AG04450 (cell line): ENCODE data around the gene GET4. TPM values are rescaled to one million over a fixed set of nuclear protein-coding genes. Genes with fewer than 3 reads are reported as not detected.

Experiments
- CTCF ChIA-PET: fragments of 300-600, 350-600 bp; formaldehyde crosslinking; extraction: SDS; loops from one replicate; lab custom pipeline; 2022; ENCODE audit warnings: antibody characterized with exemption, inconsistent platforms; lab: Charles Lee
- POLR2A ChIA-PET: fragments of 350-600 bp; formaldehyde crosslinking; extraction: SDS; loops from one replicate; lab custom pipeline; 2021; ENCODE audit warnings: antibody characterized with exemption, inconsistent platforms; lab: Yijun Ruan, JAX
- DNase-seq: peaks from one replicate; pipeline ENCODE4 v3.0.0-alpha.2; 2011; ENCODE audit warnings: low read depth, low spot score
- H3K27ac ChIP-seq: one replicate; pipeline ENCODE4 v1.5.1; 2012; ENCODE audit warnings: low read depth, low read length, control low read depth
- H3K27me3 ChIP-seq: one replicate; pipeline ENCODE4 v1.6.0; 2012; ENCODE audit warnings: low read length; ENCODE audit not compliant: control insufficient read depth, insufficient read depth
- H3K4me3 ChIP-seq: 2 replicates; pipeline ENCODE4 v1.5.1; 2011; ENCODE audit warnings: mild to moderate bottlenecking, low read depth, low read length, control low read depth
- H3K9me3 ChIP-seq: 2 replicates; pipeline ENCODE4 v1.5.1; 2012; ENCODE audit warnings: low read length; ENCODE audit not compliant: control insufficient read depth, insufficient read depth
- polyA plus RNA-seq: library from polyadenylated mRNA; depleted of rRNA; stranded (reverse); fragments of >200 nt; gene quantifications from 2 replicates; pipeline ENCODE4 v1.2.3, GENCODE V29; 2011
- TF ChIP-seq, protein P1 (sequence below): IDR thresholded peaks from 2 replicates; pipeline ENCODE4 v1.5.1; 2011; ENCODE audit warnings: low read depth, low read length, control low read depth, inconsistent platforms

Gene GET4
- polyA plus RNA-seq, 1 experiment: 13.9 TPM

- Histone ChIP-seq H3K9me3 (peaks cover 4% of the 10 kb centered on the region; the same call in 1 of the 2 replicates), H3K4me3 (peak overlapping the region; percentile 32; the same call in 1 of the 2 replicates), H3K27me3 (peaks cover 4% of the 10 kb centered on the region), H3K27ac (no peak overlapping the region)
- POLR2A ChIA-PET: interaction anchor here (0.7 to 1.3 kb wide), 2 partner anchors 14 to 48 kb away, joined by 4 read pairs; no protein-coding TSS in a partner anchor
- CTCF ChIA-PET: interaction anchor here (0.6 to 1.4 kb wide), 5 partner anchors 64 to 731 kb away, joined by 3 to 6 read pairs (median 5); partner anchors contain the start of gene GPR146
- TF ChIP-seq, protein P1, sequence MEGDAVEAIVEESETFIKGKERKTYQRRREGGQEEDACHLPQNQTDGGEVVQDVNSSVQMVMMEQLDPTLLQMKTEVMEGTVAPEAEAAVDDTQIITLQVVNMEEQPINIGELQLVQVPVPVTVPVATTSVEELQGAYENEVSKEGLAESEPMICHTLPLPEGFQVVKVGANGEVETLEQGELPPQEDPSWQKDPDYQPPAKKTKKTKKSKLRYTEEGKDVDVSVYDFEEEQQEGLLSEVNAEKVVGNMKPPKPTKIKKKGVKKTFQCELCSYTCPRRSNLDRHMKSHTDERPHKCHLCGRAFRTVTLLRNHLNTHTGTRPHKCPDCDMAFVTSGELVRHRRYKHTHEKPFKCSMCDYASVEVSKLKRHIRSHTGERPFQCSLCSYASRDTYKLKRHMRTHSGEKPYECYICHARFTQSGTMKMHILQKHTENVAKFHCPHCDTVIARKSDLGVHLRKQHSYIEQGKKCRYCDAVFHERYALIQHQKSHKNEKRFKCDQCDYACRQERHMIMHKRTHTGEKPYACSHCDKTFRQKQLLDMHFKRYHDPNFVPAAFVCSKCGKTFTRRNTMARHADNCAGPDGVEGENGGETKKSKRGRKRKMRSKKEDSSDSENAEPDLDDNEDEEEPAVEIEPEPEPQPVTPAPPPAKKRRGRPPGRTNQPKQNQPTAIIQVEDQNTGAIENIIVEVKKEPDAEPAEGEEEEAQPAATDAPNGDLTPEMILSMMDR: no peak
- no peak for DNase-seq
Observed at GRCh38 chr7:909358-910329, 33.3 kb downstream of the GET4 start.

- ChIA-PET POLR2A (no interaction called here), CTCF (interaction anchor here (0.6 to 0.7 kb wide), 3 partner anchors 15 to 266 kb away, joined by 3 to 4 read pairs (median 4); partner anchors contain the start of gene GPR146)
- no peak overlapping the region for H3K27ac ChIP-seq
- H3K27me3 ChIP-seq: peaks cover 4% of the 10 kb centered on the region
- no peak for DNase-seq
- H3K4me3 ChIP-seq: no peak overlapping the region
- TF ChIP-seq, protein P1: no peak
- peaks cover 4% of the 10 kb centered on the region; the same call in 1 of the 2 replicates for H3K9me3 ChIP-seq
Observed at GRCh38 chr7:910441-910861, 34.1 kb downstream of the GET4 start.

DNA sequence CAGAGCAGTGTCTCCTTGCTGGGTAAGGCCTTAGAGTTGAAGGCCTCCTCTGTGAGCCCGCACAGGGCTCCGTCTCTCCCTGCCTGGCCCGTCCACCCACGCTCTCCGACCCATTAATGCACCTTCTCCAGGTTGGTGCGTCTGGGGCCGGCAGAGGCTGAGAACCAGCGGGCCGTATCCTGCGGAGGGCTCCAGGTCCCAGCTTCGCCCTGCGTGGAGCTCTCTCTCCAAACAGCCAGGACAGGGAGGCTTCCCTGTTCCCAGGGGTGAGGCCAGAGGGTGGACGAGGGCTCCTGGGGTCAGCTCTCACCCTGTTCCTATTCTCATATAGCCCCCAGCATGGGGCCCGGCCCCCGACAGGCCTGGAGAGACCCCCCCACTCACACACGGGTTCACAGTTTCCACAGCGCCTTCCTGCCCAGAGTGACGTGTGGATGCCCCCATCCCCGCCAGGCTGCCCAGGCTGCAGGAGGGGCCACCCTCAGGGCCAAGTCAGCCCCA is 34.6 kb downstream of the GET4 start:
- Histone ChIP-seq H3K4me3 (no peak overlapping the region), H3K27me3 (peaks cover 4% of the 10 kb centered on the region), H3K27ac (no peak overlapping the region), H3K9me3 (peaks cover 4% of the 10 kb centered on the region; the same call in 1 of the 2 replicates)
- no peak for DNase-seq
- CTCF ChIA-PET: interaction anchor here (0.6 kb wide), 1 partner anchor 15 kb away, joined by 4 read pairs; no protein-coding TSS in a partner anchor
- POLR2A ChIA-PET: no interaction called here
- TF ChIP-seq, protein P1: no peak

DNA sequence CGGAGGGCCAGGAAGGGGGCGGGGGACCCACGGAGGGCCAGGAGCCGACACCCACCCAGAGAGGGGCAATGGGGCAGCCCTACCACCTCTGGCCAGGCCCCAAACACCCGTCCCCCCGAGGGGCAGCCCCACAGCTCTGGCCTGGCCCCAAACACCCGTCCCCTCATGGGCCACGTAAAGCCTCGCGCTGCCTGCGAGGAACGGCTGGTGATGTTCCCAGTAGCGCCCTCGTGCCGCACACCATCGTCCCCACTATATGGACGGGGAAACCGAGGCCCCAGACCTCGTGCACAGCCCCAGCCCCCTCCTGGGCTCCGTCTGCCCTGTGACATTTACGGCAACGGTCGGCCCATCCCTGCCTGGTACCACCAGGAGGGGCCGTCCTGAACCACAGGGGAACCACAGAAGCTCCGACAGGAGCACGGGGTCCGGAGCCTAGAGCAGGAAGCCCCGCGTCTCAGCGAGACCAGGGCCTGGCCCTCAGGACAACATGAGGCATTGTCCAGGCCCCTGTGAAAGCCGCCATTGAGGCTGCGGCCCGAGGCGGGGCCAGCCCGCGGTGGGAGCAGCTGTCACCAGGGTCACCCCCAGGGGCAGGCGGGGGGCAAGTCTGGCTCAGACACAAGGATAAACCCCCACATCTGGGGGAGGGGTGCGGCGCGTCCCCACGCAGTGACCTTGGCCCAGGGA is 35.6 kb downstream of the GET4 start:
- DNase-seq: no peak
- peaks cover 4% of the 10 kb centered on the region; the same call in 1 of the 2 replicates for H3K9me3 ChIP-seq
- TF ChIP-seq, protein P1: no peak
- POLR2A ChIA-PET: no interaction called here
- CTCF ChIA-PET: no interaction called here
- H3K27me3 ChIP-seq: no peaks in the 10 kb centered on the region
- H3K27ac ChIP-seq: no peak overlapping the region
- no peak overlapping the region for H3K4me3 ChIP-seq
